Transverse colon (tissue), 4 donors: ENCODE measurements around the gene LYZL1. TPM values are rescaled to one million over a fixed set of nuclear protein-coding genes. Genes with fewer than 3 reads are reported as not detected.

Source experiments
- DNase-seq: peaks from one replicate; pipeline ENCODE4 v3.0.0-alpha.2; 2019
- H3K27ac ChIP-seq, 4 donors: fragments of 200-600 bp; sonication (generic); 2 replicates each; pipeline ENCODE4 v1.5.1; 2016 to 2018; ENCODE audit warnings: inconsistent platforms in 4 of 4
- H3K27me3 ChIP-seq: fragments of 200-600 bp; sonication (generic); 2 replicates; pipeline ENCODE4 v1.5.1; 2017; ENCODE audit warnings: inconsistent platforms
- H3K36me3 ChIP-seq, 4 donors: fragments of 200-600 bp; sonication (generic); 2 replicates each; pipeline ENCODE4 v1.5.1; 2017 to 2019; ENCODE audit warnings: inconsistent platforms in 4 of 4
- H3K4me1 ChIP-seq, 4 donors: fragments of 200-600 bp; sonication (generic); 2 replicates each; pipeline ENCODE4 v1.5.1; 2017 to 2020; ENCODE audit warnings: inconsistent platforms in 4 of 4
- H3K4me3 ChIP-seq, 4 donors: fragments of 200-600 bp; sonication (generic); 1 replicate in 1 of 4; 2 replicates in 3 of 4; pipeline versions ENCODE4 v1.5.1 to v1.6.1; 2017 to 2019; ENCODE audit warnings: inconsistent platforms in 4 of 4
- H3K9me3 ChIP-seq, 2 donors: fragments of 200-600 bp; sonication (generic); 2 replicates each; pipeline ENCODE4 v1.5.1; 2017 to 2019; ENCODE audit warnings: inconsistent platforms in 2 of 2
- EP300 ChIP-seq: sonication (generic); formaldehyde crosslinking; IDR thresholded peaks from one replicate; pipeline ENCODE4 v1.6.1; 2017; ENCODE audit warnings: antibody characterized with exemption, low read depth
- POLR2A ChIP-seq: fragments of 450-650 bp; IDR thresholded peaks from one replicate; pipeline ENCODE4 v1.6.1; 2016; ENCODE audit warnings: antibody characterized with exemption, mild to moderate bottlenecking, moderate library complexity
- POLR2AphosphoS5 ChIP-seq, 3 donors: sonication (generic); formaldehyde crosslinking; IDR thresholded peaks; one replicate each; pipeline ENCODE4 v1.6.1; 2016; ENCODE audit warnings: antibody characterized with exemption in 3 of 3
- WGBS, 2 donors: methylation state at CpG; one replicate each; pipeline ENCODE4 v1.1.5; 2018; ENCODE audit warnings: low coverage in 1 of 2; 5-methylcytosine and 5-hydroxymethylcytosine counted together
- in situ Hi-C, 4 donors: fragments of 200-750 bp; cut with MboI; loops; one replicate each; pipeline versions ENCODE4 v1.15.0 to v1.15.1; 2017; ENCODE audit warnings: low sequenced_read_pairs in 3 of 4, low pct_ligation_motif_present in 1 of 4, low pct_unique_long_range_greater_than_20kb in 1 of 4
- intact Hi-C: fragments of 100-400 bp; cut with DNase I; formaldehyde crosslinking; loops from one replicate; pipeline ENCODE4 v1.15.1; 2023; ENCODE audit warnings: low total_unique reads
- total RNA-seq, 4 donors: library from RNA; depleted of rRNA; stranded (reverse); fragments of >200 nt; gene quantifications; one replicate each; pipeline ENCODE4 v1.1.0, GENCODE V29; 2016
- TF ChIP-seq, protein P1 (sequence below), 5 experiments: fragments of 200-600 bp in 3 of 5; fragments of 450-650 bp in 2 of 5; sonication (generic) in 3 of 5; IDR thresholded peaks; 1 replicate in 2 of 5; 2 replicates in 3 of 5; pipeline ENCODE4 v1.5.1; 2016 to 2017; ENCODE audit warnings: antibody characterized with exemption in 5 of 5, inconsistent platforms in 3 of 5, mild to moderate bottlenecking in 2 of 5, moderate library complexity in 1 of 5

LYZL1 gene
- total RNA-seq, 4 donors from 2014 or later = not detected

GRCh38 chr10:29348836-29349235, 60.0 kb downstream of the LYZL1 start:
- TF ChIP-seq POLR2AphosphoS5 (IDR thresholded peaks at IDR 0.05) (no peak), EP300 (no peak), POLR2A (no peak)
- TF ChIP-seq, protein P1, sequence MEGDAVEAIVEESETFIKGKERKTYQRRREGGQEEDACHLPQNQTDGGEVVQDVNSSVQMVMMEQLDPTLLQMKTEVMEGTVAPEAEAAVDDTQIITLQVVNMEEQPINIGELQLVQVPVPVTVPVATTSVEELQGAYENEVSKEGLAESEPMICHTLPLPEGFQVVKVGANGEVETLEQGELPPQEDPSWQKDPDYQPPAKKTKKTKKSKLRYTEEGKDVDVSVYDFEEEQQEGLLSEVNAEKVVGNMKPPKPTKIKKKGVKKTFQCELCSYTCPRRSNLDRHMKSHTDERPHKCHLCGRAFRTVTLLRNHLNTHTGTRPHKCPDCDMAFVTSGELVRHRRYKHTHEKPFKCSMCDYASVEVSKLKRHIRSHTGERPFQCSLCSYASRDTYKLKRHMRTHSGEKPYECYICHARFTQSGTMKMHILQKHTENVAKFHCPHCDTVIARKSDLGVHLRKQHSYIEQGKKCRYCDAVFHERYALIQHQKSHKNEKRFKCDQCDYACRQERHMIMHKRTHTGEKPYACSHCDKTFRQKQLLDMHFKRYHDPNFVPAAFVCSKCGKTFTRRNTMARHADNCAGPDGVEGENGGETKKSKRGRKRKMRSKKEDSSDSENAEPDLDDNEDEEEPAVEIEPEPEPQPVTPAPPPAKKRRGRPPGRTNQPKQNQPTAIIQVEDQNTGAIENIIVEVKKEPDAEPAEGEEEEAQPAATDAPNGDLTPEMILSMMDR (IDR thresholded peaks at IDR 0.05) = no peak
- H3K27me3 ChIP-seq = no peaks in the 10 kb centered on the region
- no peak for DNase-seq
- no peak overlapping the region for H3K4me3 ChIP-seq
- H3K9me3 ChIP-seq = no peaks in the 10 kb centered on the region
- H3K4me1 ChIP-seq = peaks cover 0 to 6% (median 0%) of the 10 kb centered on the region in 4 donors
- no peak overlapping the region for H3K27ac ChIP-seq
- intact Hi-C loops (no loop called here), in situ Hi-C loops (no loop called here)
- WGBS, 2 donors = 91 to 100% methylated on average over 1 to 5 of the region's 5 CpGs
- no peaks in the 10 kb centered on the region for H3K36me3 ChIP-seq

DNA sequence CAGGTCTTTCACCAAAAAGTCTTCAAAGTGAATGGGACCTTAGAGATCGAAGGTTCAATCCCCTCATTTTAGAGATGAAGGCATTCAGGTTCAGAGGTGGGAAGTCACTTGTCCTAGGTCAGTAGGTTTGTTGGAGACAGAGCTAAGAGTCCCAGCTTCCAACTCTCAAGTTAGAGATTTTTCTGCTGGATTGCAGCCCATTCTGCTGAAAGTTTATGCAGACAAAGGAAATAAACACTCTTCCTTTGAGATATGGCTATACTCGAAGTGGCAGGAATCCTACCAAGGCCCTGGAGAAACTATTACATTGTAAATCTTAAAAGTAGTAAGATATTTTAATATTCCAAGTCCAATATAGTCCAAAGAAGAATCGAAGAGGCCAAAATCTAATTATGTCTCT, 64.4 kb downstream of the LYZL1 start:
- TF ChIP-seq, protein P1 (IDR thresholded peaks at IDR 0.05) = no peak
- TF ChIP-seq POLR2AphosphoS5 (IDR thresholded peaks at IDR 0.05) (no peak), EP300 (no peak), POLR2A (no peak)
- DNase-seq = no peak
- intact Hi-C loops = no loop called here

GRCh38 chr10:29353887-29354561, 65.2 kb downstream of the LYZL1 start:
- 67 to 85% methylated on average over 2 to 3 of the region's 3 CpGs for WGBS, 2 donors
- Histone ChIP-seq H3K9me3 (no peaks in the 10 kb centered on the region), H3K36me3 (no peaks in the 10 kb centered on the region), H3K4me1 (peaks cover 0 to 6% (median 0%) of the 10 kb centered on the region in 4 donors), H3K4me3 (no peak overlapping the region), H3K27me3 (no peaks in the 10 kb centered on the region), H3K27ac (no peak overlapping the region)
- TF ChIP-seq EP300 = no peak
- TF ChIP-seq POLR2A = no peak
- TF ChIP-seq, protein P1 (IDR thresholded peaks at IDR 0.05) = no peak
- no peak for TF ChIP-seq POLR2AphosphoS5 (IDR thresholded peaks at IDR 0.05)
- in situ Hi-C loops (no loop called here), intact Hi-C loops (no loop called here)
- no peak for DNase-seq

More for the DNA sequence above, 64.4 kb downstream of the LYZL1 start:
- H3K4me1 ChIP-seq = peaks cover 0 to 6% (median 0%) of the 10 kb centered on the region in 4 donors
- H3K36me3 ChIP-seq = no peaks in the 10 kb centered on the region
- no peak overlapping the region for H3K27ac ChIP-seq
- H3K4me3 ChIP-seq = no peak overlapping the region
- H3K27me3 ChIP-seq = no peaks in the 10 kb centered on the region
- no peaks in the 10 kb centered on the region for H3K9me3 ChIP-seq
- in situ Hi-C loops = no loop called here
- 34 to 50% methylated on average over 3 of the region's 3 CpGs for WGBS, 2 donors

GRCh38 chr10:29355411-29355991, 66.6 kb downstream of the LYZL1 start:
- H3K27ac ChIP-seq = no peak overlapping the region
- intact Hi-C loops (no loop called here), in situ Hi-C loops (no loop called here)
- 61 to 76% methylated on average over 4 to 6 of the region's 6 CpGs for whole genome bisulfite sequencing, 2 donors
- no peaks in the 10 kb centered on the region for H3K27me3 ChIP-seq
- peaks cover 0 to 6% (median 0%) of the 10 kb centered on the region in 4 donors for H3K4me1 ChIP-seq
- no peaks in the 10 kb centered on the region for H3K36me3 ChIP-seq
- TF ChIP-seq EP300 = no peak
- H3K4me3 ChIP-seq = no peak overlapping the region
- no peak for DNase-seq
- H3K9me3 ChIP-seq = no peaks in the 10 kb centered on the region
